HG03135 (cell line): ENCODE measurements around the gene TRIM54.
"Not testable (repeated sequence)": the region's sequence is repeated elsewhere in the genome, so short reads cannot be mapped to it uniquely, and the experiment has no call there.

ENCODE experiments used
- ATAC-seq: cut with Tn5 transposase; IDR thresholded peaks from one replicate; pipeline ENCODE4 v1.9.1; 2021; ENCODE audit warnings: mild to moderate bottlenecking, moderate library complexity; ENCODE audit not compliant: unreplicated experiment

Gene TRIM54

DNA sequence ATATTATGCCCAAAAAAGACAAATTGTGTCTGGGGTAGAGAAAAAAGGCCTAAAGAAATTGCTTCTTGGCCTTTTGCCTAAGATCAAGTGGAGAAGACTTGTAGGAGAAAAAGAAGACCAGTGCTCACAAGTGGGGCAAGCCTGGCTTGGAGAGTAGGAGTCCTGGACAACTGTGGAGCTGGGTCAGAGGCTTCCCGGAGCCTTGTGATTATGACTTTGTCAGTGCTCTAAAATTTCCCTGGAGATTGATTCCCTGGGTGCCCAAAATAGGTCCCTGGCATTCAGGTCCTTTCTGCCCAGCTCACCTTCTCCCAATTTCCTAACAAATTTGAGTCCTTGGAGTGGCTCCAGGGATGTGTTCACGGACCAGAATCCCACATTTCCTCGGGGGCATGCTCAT lies 787 bp upstream of the TRIM54 start:
- no peak for ATAC-seq

DNA sequence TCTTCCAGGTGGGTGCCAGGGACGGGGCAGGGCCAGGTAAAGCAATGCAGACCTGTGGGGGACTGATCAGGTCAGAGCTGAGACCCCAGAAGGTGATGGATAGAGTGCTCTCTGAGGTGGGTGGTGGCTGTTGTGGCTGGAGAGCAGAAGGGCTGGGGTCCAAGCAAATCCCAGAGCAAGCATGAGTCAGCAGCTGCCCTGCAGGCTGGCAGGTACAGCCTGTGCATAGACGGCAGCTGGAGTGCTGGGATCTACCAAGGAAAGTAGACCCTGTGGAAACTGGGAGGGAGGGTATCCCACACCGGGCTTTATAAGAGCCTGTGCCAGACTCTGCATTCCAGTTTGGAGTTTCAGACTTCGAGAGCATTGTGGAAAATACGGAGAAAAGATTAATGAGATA lies 663 bp downstream of the TRIM54 start:
- ATAC-seq: no peak

DNA sequence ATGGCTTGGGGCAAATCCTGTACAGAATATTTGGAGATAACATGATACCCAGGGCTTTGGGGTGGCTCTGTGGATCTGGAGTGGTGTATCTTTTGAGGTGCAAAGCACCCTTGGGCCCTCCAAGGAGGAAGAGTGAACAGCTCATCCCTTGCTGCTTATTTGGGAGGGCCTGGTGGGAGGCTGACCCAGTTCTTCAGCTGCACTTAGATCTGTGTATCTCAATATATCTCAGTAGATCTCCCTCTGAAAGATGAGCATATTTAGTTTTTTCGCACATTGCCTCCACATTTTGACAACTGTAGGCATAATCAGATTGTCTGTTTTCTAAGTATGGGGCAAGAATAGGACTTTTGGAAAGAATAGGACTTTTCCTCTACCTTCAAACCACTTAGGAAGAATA lies 2.8 kb downstream of the TRIM54 start:
- ATAC-seq: no peak

DNA sequence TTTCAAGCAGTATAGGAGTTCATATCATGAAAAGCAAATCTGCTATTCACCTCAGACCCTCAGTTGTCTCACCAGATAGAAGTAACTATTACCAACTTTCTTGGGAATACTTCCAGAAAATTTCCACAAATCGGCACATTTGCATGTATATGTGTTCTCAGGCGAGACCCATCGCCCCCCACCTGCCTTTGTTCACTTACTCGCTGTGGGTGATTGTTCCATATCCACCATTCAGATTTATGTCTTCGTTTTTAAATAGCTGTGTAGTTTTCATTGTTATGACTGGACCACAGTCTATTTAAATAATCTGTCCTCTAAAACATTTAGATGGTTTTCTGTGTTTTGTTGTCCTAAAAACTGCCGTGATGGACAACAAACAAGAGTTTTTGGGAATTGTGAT lies 3.3 kb downstream of the TRIM54 start:
- no peak for ATAC-seq

DNA sequence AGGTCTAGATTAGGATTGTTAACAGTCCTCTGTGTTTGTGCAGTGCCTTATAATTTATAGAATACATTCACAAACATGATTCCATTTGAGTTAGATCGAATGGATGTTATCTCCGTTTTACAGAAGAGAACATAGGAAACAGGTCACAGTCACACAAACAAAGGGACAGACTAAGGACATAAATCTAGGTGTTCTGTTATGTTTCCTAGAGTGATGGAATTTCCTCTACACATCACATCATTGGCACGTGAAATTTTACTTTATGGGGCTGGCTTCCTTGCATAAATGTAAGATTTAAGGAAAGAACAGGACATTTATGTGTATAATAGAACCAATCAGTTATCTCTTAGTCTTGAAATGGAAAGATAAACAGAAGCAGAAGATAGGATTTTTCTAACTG lies 6.4 kb downstream of the TRIM54 start:
- no peak for ATAC-seq

DNA sequence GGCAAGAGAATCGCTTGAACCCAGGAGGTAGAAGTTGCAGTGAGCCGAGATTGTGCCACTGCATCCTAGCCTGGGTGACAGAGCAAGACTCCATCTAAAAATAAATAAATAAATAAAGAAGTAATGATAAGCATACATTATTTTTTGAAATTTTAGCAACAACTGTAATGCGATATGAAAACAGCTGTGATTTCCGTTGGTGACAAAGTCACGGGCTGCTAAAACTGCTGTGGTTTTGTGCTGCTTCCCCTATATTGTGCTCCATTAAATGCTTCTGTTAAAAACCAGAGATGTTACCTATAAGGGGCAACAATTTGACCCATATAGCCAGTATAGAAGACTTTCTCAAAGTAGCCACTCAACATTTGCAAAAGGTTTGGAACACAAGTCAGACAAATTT lies 8.3 kb downstream of the TRIM54 start:
- ATAC-seq: no peak

DNA sequence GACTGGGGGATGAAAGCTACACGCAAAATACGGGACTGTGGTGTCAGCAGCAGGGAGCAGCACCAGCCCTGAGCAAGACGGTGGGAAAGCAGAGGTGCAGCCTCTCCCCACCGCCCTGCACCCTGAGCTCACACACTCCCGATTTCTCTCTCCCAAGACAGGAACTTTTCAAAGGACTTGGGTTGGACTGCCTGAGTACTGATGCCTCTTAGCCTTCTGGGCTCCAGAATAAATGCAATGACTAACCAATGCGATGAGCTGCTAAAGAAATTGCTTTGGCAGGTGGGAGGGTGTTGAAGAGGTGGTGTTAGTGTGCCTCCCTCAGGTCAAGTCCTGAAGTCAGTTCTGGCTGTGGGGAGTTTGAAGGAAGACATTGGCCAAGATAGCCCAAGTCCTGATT lies 9.6 kb downstream of the TRIM54 start:
- no peak for ATAC-seq

DNA sequence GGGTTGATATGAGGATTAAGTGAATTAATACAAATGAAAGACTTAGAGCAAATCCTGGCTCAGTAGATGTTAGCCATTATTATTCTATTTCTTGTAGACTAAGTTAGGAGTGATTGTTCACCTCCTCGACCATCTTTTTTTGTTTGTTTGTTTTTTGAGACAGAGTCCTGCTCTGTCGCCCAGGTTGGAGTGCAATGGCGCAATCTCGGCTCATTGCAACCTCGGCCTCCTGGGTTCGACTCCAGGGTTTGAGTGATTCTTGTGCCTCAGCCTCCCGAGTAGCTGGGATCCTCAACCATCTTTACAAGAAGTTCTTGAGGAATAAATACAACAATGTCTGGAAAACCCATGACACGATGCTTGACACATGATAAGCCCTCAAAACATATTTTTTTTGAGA lies 12.7 kb downstream of the TRIM54 start:
- ATAC-seq: no peak

DNA sequence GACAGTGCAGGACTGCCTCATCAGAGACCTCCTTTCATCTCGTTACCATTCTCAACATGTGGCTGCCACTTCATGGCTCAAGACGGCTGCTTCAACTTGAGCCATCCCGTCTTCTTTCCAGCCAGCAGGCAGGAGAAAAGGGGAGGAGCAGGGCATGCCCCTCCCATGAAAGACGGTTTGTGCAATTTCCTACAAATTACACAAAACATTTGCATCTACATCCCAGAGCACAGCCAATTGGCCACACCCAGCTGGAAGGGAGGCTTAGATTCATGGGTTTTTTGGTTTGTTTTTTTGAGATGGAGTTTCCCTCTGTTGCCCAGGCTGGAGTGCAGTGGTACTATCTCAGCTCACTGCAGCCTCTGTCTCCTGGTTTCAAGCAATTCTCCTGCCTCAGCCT lies 14.3 kb downstream of the TRIM54 start:
- ATAC-seq: no peak

DNA sequence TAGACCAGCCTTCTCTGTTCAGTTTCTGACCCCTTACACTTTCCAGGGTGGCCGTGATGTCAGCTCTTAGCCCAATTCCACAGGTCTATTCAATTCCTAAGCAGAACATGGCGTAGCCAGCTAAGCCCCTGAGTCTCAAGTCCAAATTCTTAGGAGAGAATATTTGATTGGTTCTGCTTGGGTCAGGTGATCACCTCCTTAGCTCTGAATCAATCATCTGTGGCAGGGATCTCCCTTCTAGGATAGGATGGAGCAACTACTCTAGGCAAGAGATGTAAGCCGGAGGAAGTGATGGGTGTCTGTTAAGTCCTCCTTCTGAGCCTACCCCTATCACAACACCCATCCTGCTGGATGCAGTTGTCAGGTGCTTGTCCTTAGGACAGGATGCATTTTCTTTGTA lies 15.0 kb downstream of the TRIM54 start:
- no peak for ATAC-seq

GRCh38 chr2:27298391-27299080 lies 16.3 kb downstream of the TRIM54 start:
- ATAC-seq: no peak

DNA sequence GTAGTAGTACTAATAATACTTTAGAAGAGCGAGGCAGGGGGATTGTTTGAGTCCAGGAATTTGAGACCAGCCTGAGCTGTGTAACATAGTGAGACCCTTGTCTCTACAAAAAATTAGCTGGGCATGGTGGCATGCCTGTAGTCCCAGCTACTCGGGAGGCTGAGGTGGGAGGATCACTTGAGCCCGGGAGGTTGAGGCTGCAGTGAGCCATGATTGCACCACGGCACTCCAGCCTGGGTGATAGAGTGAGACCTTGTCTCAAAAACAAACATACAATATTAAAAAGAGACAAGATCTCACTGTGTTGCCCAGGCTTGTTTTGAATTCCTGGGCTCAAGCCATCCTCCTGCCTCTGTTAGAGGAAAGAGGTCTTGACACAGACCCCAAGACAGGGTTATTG lies 18.4 kb downstream of the TRIM54 start:
- not testable (repeated sequence) for ATAC-seq

GRCh38 chr2:27303093-27304025 lies 21.1 kb downstream of the TRIM54 start:
- no peak for ATAC-seq

DNA sequence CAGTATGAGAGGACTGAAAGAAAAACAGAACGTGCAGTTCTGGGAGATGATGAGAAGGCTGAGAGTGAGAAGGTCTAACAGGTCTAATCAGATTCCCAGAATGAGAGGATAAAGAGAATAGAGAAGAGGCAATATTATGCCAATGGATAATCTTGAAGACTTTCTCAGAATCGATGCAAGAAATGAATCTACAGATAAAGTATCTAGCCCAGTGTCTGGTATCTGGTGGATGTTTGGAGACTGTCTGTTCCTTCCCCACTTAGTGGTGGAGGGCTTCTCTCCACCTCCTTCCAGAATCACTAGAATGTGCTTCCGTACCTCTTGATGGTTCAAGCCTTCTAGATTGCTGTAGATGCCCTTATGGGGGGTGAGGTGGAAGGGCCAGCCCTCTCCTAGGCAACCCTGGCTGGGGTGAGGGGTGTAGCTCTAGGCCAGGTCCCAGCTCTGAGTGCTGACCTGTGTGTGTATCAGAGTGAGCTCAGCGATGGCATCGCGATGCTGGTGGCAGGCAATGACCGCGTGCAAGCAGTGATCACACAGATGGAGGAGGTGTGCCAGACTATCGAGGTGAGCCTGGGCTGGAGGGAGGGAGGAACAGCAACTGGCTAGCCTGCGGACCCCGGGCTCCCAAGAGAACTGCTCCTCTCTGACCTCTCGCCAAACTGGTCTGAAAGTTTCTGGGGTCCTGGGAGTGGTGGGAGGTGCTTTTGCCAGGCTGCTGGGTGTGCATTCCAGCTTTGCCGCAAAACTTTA lies 22.4 kb downstream of the TRIM54 start:
- ATAC-seq: no peak

DNA sequence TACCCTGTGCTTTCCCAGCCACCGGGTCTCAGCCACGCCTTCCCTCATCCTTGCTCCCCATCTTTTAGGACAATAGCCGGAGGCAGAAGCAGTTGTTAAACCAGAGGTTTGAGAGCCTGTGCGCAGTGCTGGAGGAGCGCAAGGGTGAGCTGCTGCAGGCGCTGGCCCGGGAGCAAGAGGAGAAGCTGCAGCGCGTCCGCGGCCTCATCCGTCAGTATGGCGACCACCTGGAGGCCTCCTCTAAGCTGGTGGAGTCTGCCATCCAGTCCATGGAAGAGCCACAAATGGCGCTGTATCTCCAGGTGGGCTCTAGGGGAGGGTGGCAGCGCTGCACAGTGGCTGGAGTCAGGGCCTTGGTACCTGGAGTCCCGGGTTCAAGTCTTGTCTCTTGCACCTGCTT lies 23.3 kb downstream of the TRIM54 start:
- ATAC-seq: no peak

DNA sequence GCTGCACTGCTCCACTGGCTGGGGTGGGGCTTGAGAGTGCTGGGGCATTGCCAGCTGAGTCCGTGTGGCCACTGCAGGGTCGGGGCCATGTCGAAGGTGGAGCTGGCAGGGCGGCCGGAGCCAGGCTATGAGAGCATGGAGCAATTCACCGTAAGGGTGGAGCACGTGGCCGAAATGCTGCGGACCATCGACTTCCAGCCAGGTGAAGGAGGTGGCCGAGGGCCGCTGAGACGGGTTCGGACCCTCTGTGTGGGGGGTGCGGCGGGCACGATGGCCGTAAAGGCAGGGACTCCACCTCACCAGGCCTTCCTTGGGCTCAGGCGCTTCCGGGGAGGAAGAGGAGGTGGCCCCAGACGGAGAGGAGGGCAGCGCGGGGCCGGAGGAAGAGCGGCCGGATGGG lies 23.9 kb downstream of the TRIM54 start:
- ATAC-seq: no peak

DNA sequence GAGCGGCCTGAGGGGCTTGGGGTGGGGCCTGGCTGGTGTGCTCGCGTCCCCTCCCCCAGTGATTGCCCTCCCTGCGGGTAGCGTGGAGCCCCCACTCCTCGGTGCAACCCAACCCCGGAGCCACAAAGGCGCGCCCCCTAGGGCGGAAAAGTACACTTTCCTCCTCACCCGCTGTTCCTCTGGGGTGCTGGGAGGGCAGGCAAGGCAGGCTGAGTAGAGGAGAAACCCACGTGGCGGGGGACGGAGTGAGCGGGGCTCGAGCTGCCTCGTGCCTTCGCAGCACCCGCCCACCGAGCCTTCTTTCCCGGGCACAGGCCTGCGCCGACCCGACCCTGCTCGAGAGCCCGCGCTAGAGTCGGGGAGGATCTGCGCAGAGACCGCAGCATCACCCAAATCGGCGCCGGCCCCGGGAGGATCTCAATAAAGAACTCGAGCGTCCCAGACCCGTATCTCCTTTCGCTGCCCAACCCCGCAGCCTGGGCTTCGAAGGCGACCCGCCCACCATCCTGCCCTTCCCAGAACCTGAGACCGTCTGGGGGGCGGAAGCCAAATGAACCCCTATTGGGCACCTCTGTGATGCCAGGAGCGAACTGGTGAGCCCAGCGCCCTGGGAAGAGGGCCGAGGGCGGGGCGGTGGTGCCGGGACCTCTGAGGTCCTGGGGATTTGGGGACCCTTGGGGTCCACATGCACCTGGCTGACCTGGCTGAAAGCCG lies 24.5 kb downstream of the TRIM54 start:
- ATAC-seq: no peak

GRCh38 chr2:27307287-27307544 lies 25.0 kb downstream of the TRIM54 start:
- no peak for ATAC-seq

- ATAC-seq: no peak
These were observed 25.5 kb downstream of the TRIM54 start for GRCh38 chr2:27307545-27308358.

DNA sequence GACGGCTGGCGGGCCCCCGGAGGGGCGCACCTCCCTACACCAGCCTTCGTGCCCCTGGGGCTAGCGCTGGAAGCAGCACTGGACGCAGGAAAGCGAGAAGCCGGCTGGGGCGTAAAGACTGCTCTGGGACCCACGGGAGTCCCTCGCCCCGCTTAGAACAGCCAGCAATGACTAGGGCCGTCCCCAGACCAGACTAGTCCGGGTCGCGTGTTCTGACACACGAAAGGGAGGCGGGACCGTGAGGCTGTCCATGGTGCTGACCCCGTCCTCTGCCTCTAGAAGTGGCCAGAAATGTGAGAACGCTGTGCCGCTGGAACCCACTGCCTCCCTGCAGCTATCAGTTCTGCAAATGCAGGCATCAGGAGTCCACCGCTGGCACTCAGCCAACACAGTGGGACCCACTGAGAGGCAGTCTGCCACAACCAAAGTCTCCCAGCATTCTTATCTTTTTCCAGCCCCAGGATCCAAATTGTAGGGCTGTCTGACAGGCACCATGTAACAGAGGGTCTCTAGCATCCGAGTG lies 26.2 kb downstream of the TRIM54 start, which contains the start of gene UCN:
TSS of gene UCN (minus strand) at position 87 of the 523 bp plus-strand sequence. CDS start 550 bp downstream, outside the sequence.
- no peak for ATAC-seq
